ENCODE measurements around the gene VTA1. TPM values are rescaled to one million over a fixed set of nuclear protein-coding genes. Genes with fewer than 3 reads are reported as not detected.

Gene VTA1
- total and polyA plus RNA-seq, 2 donors (not counting 1 experiment from before 2014, with no cell fraction given), result 19.8 to 27.9 TPM

- Histone ChIP-seq H3K9ac (ENCODE audit: low read length) (no peak overlapping the region), H2AFZ (ENCODE audit: insufficient read depth, low read depth, low read length, poor library complexity, severe bottlenecking) (no peak overlapping the region), H3K27me3 (replicated peaks in 1 of 4; ENCODE audit: control extremely low read depth in 1 of 4, control insufficient read depth in 3 of 4, insufficient read depth in 4 of 4, low read length in 3 of 4) (no peaks in the 10 kb centered on the region), H3K9me3 (ENCODE audit: control extremely low read depth in 1 of 3, control insufficient read depth in 2 of 3, insufficient read depth in 1 of 3, low read length in 2 of 3) (no peaks in the 10 kb centered on the region), H3K79me2 (ENCODE audit: control insufficient read depth, insufficient read depth, low read length) (peaks cover 96% of the 10 kb centered on the region), H3K36me3 (replicated peaks in 1 of 2; ENCODE audit: control extremely low read depth in 1 of 2, control insufficient read depth in 1 of 2, extremely low read depth in 1 of 2, insufficient read depth in 2 of 2, low read length in 1 of 2) (peaks cover 0 to 2% of the 10 kb centered on the region in 2 experiments), H3K4me1 (ENCODE audit: control insufficient read depth in 2 of 2, insufficient read depth in 2 of 2, low read length in 2 of 2) (peaks cover 13 to 25% of the 10 kb centered on the region in 2 donors), H3K4me3 (ENCODE audit: control extremely low read depth in 1 of 5, extremely low read depth in 1 of 5, insufficient read depth in 1 of 5, low read depth in 2 of 5, low read length in 4 of 5) (no peak overlapping the region), H3K27ac (ENCODE audit: low read length in 2 of 2) (no peak overlapping the region), H3K4me2 (replicated peaks; ENCODE audit: low read depth, low read length, poor library complexity, severe bottlenecking) (no peak overlapping the region), H4K20me1 (ENCODE audit: control insufficient read depth, insufficient read depth, low read length, poor library complexity, severe bottlenecking) (peaks cover 60% of the 10 kb centered on the region)
- intact Hi-C loops (cut with micrococcal nuclease), result no loop called here
- ATAC-seq (ENCODE audit: low read depth) (no peak), DNase-seq (no peak)
- CTCF ChIA-PET, result no interaction called here
- no peak overlapping the region for H3K27ac Mint-ChIP-seq
- H3K27me3 Mint-ChIP-seq, result no peaks in the 10 kb centered on the region
- POLR2A ChIA-PET, result no interaction called here
- no peaks in the 10 kb centered on the region for H3K9me3 Mint-ChIP-seq (ENCODE audit: insufficient read depth)
- no peak overlapping the region for H3K4me3 Mint-ChIP-seq
- H3K4me1 Mint-ChIP-seq, result peaks cover 61% of the 10 kb centered on the region
- no peak for TF ChIP-seq CTCF (IDR thresholded peaks at IDR 0.05)
Observed at GRCh38 chr6:142152746-142153145, 5.7 kb downstream of the VTA1 start.

- H3K27ac ChIP-seq (ENCODE audit: low read length in 2 of 2), result no peak overlapping the region
- peaks cover 65% of the 10 kb centered on the region for H4K20me1 ChIP-seq (ENCODE audit: control insufficient read depth, insufficient read depth, low read length, poor library complexity, severe bottlenecking)
- no peak overlapping the region for H2AFZ ChIP-seq (ENCODE audit: insufficient read depth, low read depth, low read length, poor library complexity, severe bottlenecking)
- H3K9me3 ChIP-seq (ENCODE audit: control extremely low read depth in 1 of 3, control insufficient read depth in 2 of 3, insufficient read depth in 1 of 3, low read length in 2 of 3), result no peaks in the 10 kb centered on the region
- ChIA-PET POLR2A (no interaction called here), CTCF (interaction anchor here (1.3 kb wide), 1 partner anchor 8 kb away, joined by 3 read pairs; no protein-coding TSS in a partner anchor)
- intact Hi-C loops (cut with micrococcal nuclease), result no loop called here
- H3K79me2 ChIP-seq (ENCODE audit: control insufficient read depth, insufficient read depth, low read length), result peaks cover 96% of the 10 kb centered on the region
- DNase-seq (no peak), ATAC-seq (ENCODE audit: low read depth) (no peak)
- H3K4me2 ChIP-seq (replicated peaks; ENCODE audit: low read depth, low read length, poor library complexity, severe bottlenecking), result no peak overlapping the region
- H3K9me3 Mint-ChIP-seq (ENCODE audit: insufficient read depth), result no peaks in the 10 kb centered on the region
- no peak for TF ChIP-seq EZH2 (IDR thresholded peaks at IDR 0.05; ENCODE audit: borderline replicate concordance, insufficient read depth, low read depth, low read length, poor library complexity, severe bottlenecking)
- TF ChIP-seq CTCF (IDR thresholded peaks at IDR 0.05), result no peak
- H3K4me3 ChIP-seq (ENCODE audit: control extremely low read depth in 1 of 5, extremely low read depth in 1 of 5, insufficient read depth in 1 of 5, low read depth in 2 of 5, low read length in 4 of 5), result no peak overlapping the region
- H3K9ac ChIP-seq (ENCODE audit: low read length), result no peak overlapping the region
- peaks cover 56% of the 10 kb centered on the region for H3K4me1 Mint-ChIP-seq
- no CpG with 5 or more reads among the region's 2 CpGs for WGBS (ENCODE audit: insufficient coverage)
- H3K36me3 ChIP-seq (replicated peaks in 1 of 2; ENCODE audit: control extremely low read depth in 1 of 2, control insufficient read depth in 1 of 2, extremely low read depth in 1 of 2, insufficient read depth in 2 of 2, low read length in 1 of 2), result peaks cover 0 to 4% of the 10 kb centered on the region in 2 experiments
- no peaks in the 10 kb centered on the region for H3K27me3 Mint-ChIP-seq
- H3K27ac Mint-ChIP-seq, result no peak overlapping the region
- peaks cover 8 to 20% of the 10 kb centered on the region in 2 donors for H3K4me1 ChIP-seq (ENCODE audit: control insufficient read depth in 2 of 2, insufficient read depth in 2 of 2, low read length in 2 of 2)
- H3K4me3 Mint-ChIP-seq, result no peak overlapping the region
- H3K27me3 ChIP-seq (replicated peaks in 1 of 4; ENCODE audit: control extremely low read depth in 1 of 4, control insufficient read depth in 3 of 4, insufficient read depth in 4 of 4, low read length in 3 of 4), result no peaks in the 10 kb centered on the region
Observed at GRCh38 chr6:142153196-142153595, 6.1 kb downstream of the VTA1 start.
